Measurements from ENCODE around the gene ACTA2.

ACTA2 gene

GRCh38 chr10:88901984-88902789 lies 50.4 kb downstream of the ACTA2 start:
- no peaks in the 10 kb centered on the region for H3K27me3 ChIP-seq (ENCODE audit: low read depth, low read length)
- H3K36me3 ChIP-seq (ENCODE audit: control insufficient read depth in 1 of 2, insufficient read depth in 2 of 2, low read length in 2 of 2), result peaks cover 5 to 8% of the 10 kb centered on the region in 2 donors
- no peaks in the 10 kb centered on the region for H3K9me3 ChIP-seq (ENCODE audit: control insufficient read depth in 1 of 2, low read length in 2 of 2)
- no peak overlapping the region for H3K4me3 ChIP-seq (ENCODE audit: low read depth in 1 of 2, low read length in 2 of 2)
- peaks cover 5 to 13% of the 10 kb centered on the region in 2 donors for H3K4me1 ChIP-seq (ENCODE audit: control insufficient read depth in 1 of 2, insufficient read depth in 2 of 2, low read length in 2 of 2)
- H3K27ac ChIP-seq (ENCODE audit: low read length), result peak overlapping the region; percentile 26

- Histone ChIP-seq H3K9me3 (ENCODE audit: control insufficient read depth in 1 of 2, low read length in 2 of 2) (no peaks in the 10 kb centered on the region), H3K4me3 (ENCODE audit: low read depth in 1 of 2, low read length in 2 of 2) (no peak overlapping the region), H3K27me3 (ENCODE audit: low read depth, low read length) (no peaks in the 10 kb centered on the region), H3K27ac (ENCODE audit: low read length) (peak overlapping the region; percentile 32), H3K4me1 (ENCODE audit: control insufficient read depth in 1 of 2, insufficient read depth in 2 of 2, low read length in 2 of 2) (peaks cover 11 to 18% of the 10 kb centered on the region in 2 donors), H3K36me3 (ENCODE audit: control insufficient read depth in 1 of 2, insufficient read depth in 2 of 2, low read length in 2 of 2) (peaks cover 5 to 8% of the 10 kb centered on the region in 2 donors)
These were observed 51.2 kb downstream of the ACTA2 start for GRCh38 chr10:88901206-88901983.

DNA sequence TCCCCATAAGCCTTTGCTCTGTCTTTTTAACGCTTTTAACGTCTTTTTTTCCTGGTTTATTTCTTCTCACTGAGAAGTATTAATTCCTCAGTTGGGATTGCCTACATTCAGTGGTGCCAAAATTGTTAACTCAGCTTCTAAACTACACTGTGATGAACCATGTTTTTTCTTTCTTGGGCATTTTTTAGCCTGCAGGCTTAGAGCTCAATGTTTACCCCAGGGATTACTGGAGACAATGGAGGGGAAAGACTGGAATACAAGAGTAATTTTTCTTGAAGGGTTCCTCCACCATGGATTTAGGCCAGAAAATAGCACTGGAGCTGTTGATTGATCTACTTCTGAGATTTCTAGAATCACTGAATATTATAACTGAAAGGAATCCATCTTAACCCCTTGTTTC lies 52.7 kb downstream of the ACTA2 start:
- Histone ChIP-seq H3K27ac (ENCODE audit: low read length) (peak overlapping the region; percentile 19), H3K9me3 (ENCODE audit: control insufficient read depth in 1 of 2, low read length in 2 of 2) (no peaks in the 10 kb centered on the region), H3K27me3 (ENCODE audit: low read depth, low read length) (no peaks in the 10 kb centered on the region), H3K36me3 (ENCODE audit: control insufficient read depth in 1 of 2, insufficient read depth in 2 of 2, low read length in 2 of 2) (no peaks in the 10 kb centered on the region), H3K4me3 (ENCODE audit: low read depth in 1 of 2, low read length in 2 of 2) (no peak overlapping the region), H3K4me1 (ENCODE audit: control insufficient read depth in 1 of 2, insufficient read depth in 2 of 2, low read length in 2 of 2) (peaks cover 11 to 27% of the 10 kb centered on the region in 2 donors)

- Histone ChIP-seq H3K4me3 (ENCODE audit: low read depth in 1 of 2, low read length in 2 of 2) (no peak overlapping the region), H3K9me3 (ENCODE audit: control insufficient read depth in 1 of 2, low read length in 2 of 2) (no peaks in the 10 kb centered on the region), H3K27ac (ENCODE audit: low read length) (peak overlapping the region; percentile 26), H3K4me1 (ENCODE audit: control insufficient read depth in 1 of 2, insufficient read depth in 2 of 2, low read length in 2 of 2) (peaks cover 18 to 34% of the 10 kb centered on the region in 2 donors), H3K27me3 (ENCODE audit: low read depth, low read length) (no peaks in the 10 kb centered on the region), H3K36me3 (ENCODE audit: control insufficient read depth in 1 of 2, insufficient read depth in 2 of 2, low read length in 2 of 2) (no peaks in the 10 kb centered on the region)
These were observed 53.8 kb downstream of the ACTA2 start for GRCh38 chr10:88898727-88899126.

DNA sequence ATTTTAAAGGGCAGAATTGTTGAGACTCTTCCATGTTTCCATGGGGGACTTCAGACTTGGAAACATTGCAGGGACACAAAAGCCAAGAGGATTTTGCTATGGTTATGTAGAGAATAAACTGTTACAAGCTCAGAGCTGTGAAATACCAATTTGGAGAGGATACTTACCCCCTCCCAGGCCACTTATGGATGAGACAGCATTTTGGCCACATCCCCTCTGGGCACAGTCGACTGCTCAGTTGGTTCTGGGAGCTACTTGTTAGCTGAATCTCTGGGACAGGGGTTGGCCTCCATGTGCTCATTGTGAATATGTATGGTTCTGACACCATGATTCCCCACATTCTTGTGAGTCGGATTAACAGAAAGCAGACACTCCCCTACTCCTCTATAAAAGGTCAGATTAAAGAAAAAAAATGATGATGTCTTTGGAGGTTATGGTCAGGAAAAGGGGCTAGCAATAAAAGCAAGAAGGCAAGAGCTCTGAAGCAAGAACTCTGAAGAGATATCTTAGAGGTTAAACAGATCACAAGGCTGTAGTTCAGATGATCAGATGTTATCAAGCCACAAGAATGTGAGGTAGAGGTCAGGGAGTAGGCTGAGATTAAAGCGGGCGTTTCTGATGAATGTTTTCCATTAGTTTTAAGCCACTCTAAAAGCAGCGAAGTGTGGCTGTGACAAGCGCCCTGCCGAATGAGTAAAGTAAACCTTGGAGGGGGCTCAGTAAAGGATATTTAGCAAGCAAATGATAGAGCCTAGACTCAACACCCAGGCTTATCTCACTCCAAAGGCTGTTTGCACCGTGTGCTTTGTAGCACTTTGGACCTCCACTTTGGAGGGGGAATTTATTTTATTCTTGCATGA lies 55.3 kb downstream of the ACTA2 start:
- peak overlapping the region in 1 of 2 donors; percentile 18 for H3K4me3 ChIP-seq (ENCODE audit: low read depth in 1 of 2, low read length in 2 of 2)
- no peaks in the 10 kb centered on the region for H3K36me3 ChIP-seq (ENCODE audit: control insufficient read depth in 1 of 2, insufficient read depth in 2 of 2, low read length in 2 of 2)
- peak overlapping the region; percentile 94 for H3K27ac ChIP-seq (ENCODE audit: low read length)
- H3K27me3 ChIP-seq (ENCODE audit: low read depth, low read length), result no peaks in the 10 kb centered on the region
- no peaks in the 10 kb centered on the region for H3K9me3 ChIP-seq (ENCODE audit: control insufficient read depth in 1 of 2, low read length in 2 of 2)
- peaks cover 18 to 35% of the 10 kb centered on the region in 2 donors for H3K4me1 ChIP-seq (ENCODE audit: control insufficient read depth in 1 of 2, insufficient read depth in 2 of 2, low read length in 2 of 2)

- peak overlapping the region in 1 of 2 donors; percentile 18 for H3K4me3 ChIP-seq (ENCODE audit: low read depth in 1 of 2, low read length in 2 of 2)
- peaks cover 18 to 35% of the 10 kb centered on the region in 2 donors for H3K4me1 ChIP-seq (ENCODE audit: control insufficient read depth in 1 of 2, insufficient read depth in 2 of 2, low read length in 2 of 2)
- peak overlapping the region; percentile 94 for H3K27ac ChIP-seq (ENCODE audit: low read length)
- no peaks in the 10 kb centered on the region for H3K27me3 ChIP-seq (ENCODE audit: low read depth, low read length)
- H3K9me3 ChIP-seq (ENCODE audit: control insufficient read depth in 1 of 2, low read length in 2 of 2), result no peaks in the 10 kb centered on the region
- no peaks in the 10 kb centered on the region for H3K36me3 ChIP-seq (ENCODE audit: control insufficient read depth in 1 of 2, insufficient read depth in 2 of 2, low read length in 2 of 2)
These were observed 56.1 kb downstream of the ACTA2 start for GRCh38 chr10:88896372-88896993.

GRCh38 chr10:88895250-88895649 lies 57.3 kb downstream of the ACTA2 start:
- Histone ChIP-seq H3K27me3 (ENCODE audit: low read depth, low read length) (no peaks in the 10 kb centered on the region), H3K9me3 (ENCODE audit: control insufficient read depth in 1 of 2, low read length in 2 of 2) (no peaks in the 10 kb centered on the region), H3K4me1 (ENCODE audit: control insufficient read depth in 1 of 2, insufficient read depth in 2 of 2, low read length in 2 of 2) (peaks cover 18 to 25% of the 10 kb centered on the region in 2 donors), H3K36me3 (ENCODE audit: control insufficient read depth in 1 of 2, insufficient read depth in 2 of 2, low read length in 2 of 2) (no peaks in the 10 kb centered on the region), H3K27ac (ENCODE audit: low read length) (peak overlapping the region; percentile 94), H3K4me3 (ENCODE audit: low read depth in 1 of 2, low read length in 2 of 2) (no peak overlapping the region)

DNA sequence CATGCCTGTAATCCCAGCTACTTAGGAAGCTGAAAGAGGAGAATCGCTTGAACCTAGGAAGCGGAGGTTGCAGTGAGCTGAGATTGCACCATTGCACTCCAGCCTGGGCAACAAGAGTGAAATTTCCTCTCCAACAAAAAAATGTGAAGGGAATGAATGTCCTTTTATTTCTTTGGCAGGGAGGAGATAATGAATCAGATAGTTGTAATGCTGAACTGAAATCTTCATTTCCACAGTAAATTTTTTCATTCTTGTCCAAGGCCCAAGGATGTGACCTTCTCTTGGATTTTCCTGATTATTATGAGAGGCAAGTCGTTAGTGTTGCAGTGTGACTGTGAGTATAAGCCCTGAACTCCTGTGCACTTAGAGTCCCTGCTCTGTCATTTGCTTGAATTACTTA lies 59.0 kb downstream of the ACTA2 start:
- no peaks in the 10 kb centered on the region for H3K9me3 ChIP-seq (ENCODE audit: control insufficient read depth in 1 of 2, low read length in 2 of 2)
- H3K4me1 ChIP-seq (ENCODE audit: control insufficient read depth in 1 of 2, insufficient read depth in 2 of 2, low read length in 2 of 2), result peaks cover 13 to 25% of the 10 kb centered on the region in 2 donors
- H3K27me3 ChIP-seq (ENCODE audit: low read depth, low read length), result no peaks in the 10 kb centered on the region
- peak overlapping the region; percentile 40 for H3K27ac ChIP-seq (ENCODE audit: low read length)
- H3K4me3 ChIP-seq (ENCODE audit: low read depth in 1 of 2, low read length in 2 of 2), result no peak overlapping the region
- no peaks in the 10 kb centered on the region for H3K36me3 ChIP-seq (ENCODE audit: control insufficient read depth in 1 of 2, insufficient read depth in 2 of 2, low read length in 2 of 2)

GRCh38 chr10:88892222-88892967 lies 60.2 kb downstream of the ACTA2 start:
- no peaks in the 10 kb centered on the region for H3K36me3 ChIP-seq (ENCODE audit: control insufficient read depth in 1 of 2, insufficient read depth in 2 of 2, low read length in 2 of 2)
- H3K4me3 ChIP-seq (ENCODE audit: low read depth in 1 of 2, low read length in 2 of 2), result no peak overlapping the region
- no peaks in the 10 kb centered on the region for H3K9me3 ChIP-seq (ENCODE audit: control insufficient read depth in 1 of 2, low read length in 2 of 2)
- H3K27me3 ChIP-seq (ENCODE audit: low read depth, low read length), result no peaks in the 10 kb centered on the region
- no peak overlapping the region for H3K27ac ChIP-seq (ENCODE audit: low read length)
- H3K4me1 ChIP-seq (ENCODE audit: control insufficient read depth in 1 of 2, insufficient read depth in 2 of 2, low read length in 2 of 2), result peaks cover 16 to 24% of the 10 kb centered on the region in 2 donors

GRCh38 chr10:88890681-88891381 lies 61.7 kb downstream of the ACTA2 start:
- H3K9me3 ChIP-seq (ENCODE audit: control insufficient read depth in 1 of 2, low read length in 2 of 2), result no peaks in the 10 kb centered on the region
- no peak overlapping the region for H3K27ac ChIP-seq (ENCODE audit: low read length)
- no peak overlapping the region for H3K4me3 ChIP-seq (ENCODE audit: low read depth in 1 of 2, low read length in 2 of 2)
- peaks cover 11 to 18% of the 10 kb centered on the region in 2 donors for H3K4me1 ChIP-seq (ENCODE audit: control insufficient read depth in 1 of 2, insufficient read depth in 2 of 2, low read length in 2 of 2)
- no peaks in the 10 kb centered on the region for H3K27me3 ChIP-seq (ENCODE audit: low read depth, low read length)
- no peaks in the 10 kb centered on the region for H3K36me3 ChIP-seq (ENCODE audit: control insufficient read depth in 1 of 2, insufficient read depth in 2 of 2, low read length in 2 of 2)
